ENCODE results near the gene CLEC14A. TPM values are rescaled to one million over a fixed set of nuclear protein-coding genes. Genes with fewer than 3 reads are reported as not detected.

Gene CLEC14A
- total and polyA plus RNA-seq, 7 donors, result 16.0 to 35.4 (median 20.2) TPM

- no peaks in the 10 kb centered on the region for H3K4me1 ChIP-seq
- intact Hi-C loops (cut with DNase I), result no loop called here
- DNase-seq (no peak), ATAC-seq (no peak)
- H3K36me3 ChIP-seq (ENCODE audit: insufficient read depth in 1 of 2, low read depth in 1 of 2), result no peaks in the 10 kb centered on the region
- no peaks in the 10 kb centered on the region for H3K9me3 ChIP-seq
- H3K27me3 ChIP-seq (ENCODE audit: insufficient read depth in 3 of 3, low read length in 2 of 3), result no peaks in the 10 kb centered on the region
- WGBS, 3 donors, result 83 to 89% (median 86%) methylated on average over 4 of the region's 4 CpGs
- no peak overlapping the region for H3K27ac ChIP-seq
- no peak overlapping the region for H3K4me3 ChIP-seq
- TF ChIP-seq CTCF (IDR thresholded peaks at IDR 0.05), result no peak
These were observed 7.0 kb upstream of the CLEC14A start for GRCh38 chr14:38262844-38263243.

- WGBS, 3 donors, result 81 to 88% (median 83%) methylated on average over 1 of the region's 1 CpG
- Histone ChIP-seq H3K9me3 (no peaks in the 10 kb centered on the region), H3K4me3 (no peak overlapping the region), H3K27ac (no peak overlapping the region), H3K27me3 (ENCODE audit: insufficient read depth in 3 of 3, low read length in 2 of 3) (no peaks in the 10 kb centered on the region), H3K36me3 (ENCODE audit: insufficient read depth in 1 of 2, low read depth in 1 of 2) (no peaks in the 10 kb centered on the region), H3K4me1 (no peaks in the 10 kb centered on the region)
- ATAC-seq (no peak), DNase-seq (no peak)
- intact Hi-C loops (cut with DNase I), result no loop called here
- TF ChIP-seq CTCF (IDR thresholded peaks at IDR 0.05), result no peak
These were observed 5.7 kb upstream of the CLEC14A start for GRCh38 chr14:38261620-38262019.

GRCh38 chr14:38257507-38257906 lies 1.6 kb upstream of the CLEC14A start:
- Histone ChIP-seq H3K27me3 (ENCODE audit: insufficient read depth in 3 of 3, low read length in 2 of 3) (peaks cover 0 to 20% (median 9%) of the 10 kb centered on the region in 3 donors), H3K4me3 (no peak overlapping the region), H3K36me3 (ENCODE audit: insufficient read depth in 1 of 2, low read depth in 1 of 2) (no peaks in the 10 kb centered on the region), H3K27ac (peak overlapping the region; percentile 71), H3K9me3 (no peaks in the 10 kb centered on the region), H3K4me1 (no peaks in the 10 kb centered on the region)
- DNase-seq (no peak), ATAC-seq (no peak)
- 74 to 83% (median 83%) methylated on average over 2 of the region's 2 CpGs for WGBS, 3 donors
- intact Hi-C loops (cut with DNase I), result loop anchor here in 1 of 2 donors (2.0 kb wide), 1 partner anchor 53 kb away; no protein-coding TSS in a partner anchor
- TF ChIP-seq CTCF (IDR thresholded peaks at IDR 0.05), result no peak

- ATAC-seq, result no peak
- Histone ChIP-seq H3K27ac (peak overlapping the region; percentile 71), H3K4me3 (peak overlapping the region; percentile 69), H3K36me3 (ENCODE audit: insufficient read depth in 1 of 2, low read depth in 1 of 2) (no peaks in the 10 kb centered on the region), H3K9me3 (no peaks in the 10 kb centered on the region), H3K27me3 (ENCODE audit: insufficient read depth in 3 of 3, low read length in 2 of 3) (peaks cover 0 to 20% (median 9%) of the 10 kb centered on the region in 3 donors), H3K4me1 (no peaks in the 10 kb centered on the region)
- DNase-seq, result no peak
- 35 to 42% (median 36%) methylated on average over 5 of the region's 5 CpGs for WGBS, 3 donors
- peak; percentile 29 for TF ChIP-seq CTCF (IDR thresholded peaks at IDR 0.05)
- intact Hi-C loops (cut with DNase I), result loop anchor here in 1 of 2 donors (2.0 kb wide), 1 partner anchor 54 kb away; no protein-coding TSS in a partner anchor
These were observed 594 bp upstream of the CLEC14A start for GRCh38 chr14:38256533-38256840.

- no peaks in the 10 kb centered on the region for H3K9me3 ChIP-seq
- DNase-seq (peak in 1 of 2 donors; percentile 53), ATAC-seq (peak; percentile 13 to 35 (median 33))
- peak overlapping the region; percentile 69 for H3K4me3 ChIP-seq
- TF ChIP-seq CTCF (IDR thresholded peaks at IDR 0.05), result no peak
- H3K36me3 ChIP-seq (ENCODE audit: insufficient read depth in 1 of 2, low read depth in 1 of 2), result no peaks in the 10 kb centered on the region
- intact Hi-C loops (cut with DNase I), result no loop called here
- H3K27me3 ChIP-seq (ENCODE audit: insufficient read depth in 3 of 3, low read length in 2 of 3), result peaks cover 0 to 20% (median 9%) of the 10 kb centered on the region in 3 donors
- H3K27ac ChIP-seq, result peak overlapping the region; percentile 71
- 1 to 2% (median 1%) methylated on average over 26 to 29 of the region's 29 CpGs for WGBS, 3 donors
- no peaks in the 10 kb centered on the region for H3K4me1 ChIP-seq
These were observed 553 bp downstream of the CLEC14A start for GRCh38 chr14:38255408-38255672.
